ENCODE measurements around the gene SLC1A1.

- TF ChIP-seq CTCF (IDR thresholded peaks at IDR 0.05) (no peak), POLR2A (IDR thresholded peaks at IDR 0.05) (no peak)
Measured at GRCh38 chr9:4585135-4585534, 94.9 kb downstream of the SLC1A1 start.

All from heart left ventricle (tissue), 13 donors.